H1 (cell line): ENCODE data around the gene MPV17.

ENCODE experiments used
- CEBPB ChIP-seq: IDR thresholded peaks from 2 replicates; pipeline ENCODE4 v1.6.1; 2012; ENCODE audit warnings: low read depth, low read length
- CHD1 ChIP-seq: IDR thresholded peaks from 2 replicates; pipeline ENCODE4 v1.6.1; 2012; ENCODE audit warnings: low read depth, low read length, improper control_type of control experiment
- CHD2 ChIP-seq: IDR thresholded peaks from 2 replicates; pipeline ENCODE4 v1.6.1; 2012; ENCODE audit warnings: low read length, improper control_type of control experiment
- CREB1 ChIP-seq: IDR thresholded peaks from 2 replicates; pipeline ENCODE4 v1.6.1; 2012; ENCODE audit warnings: inconsistent platforms
- CTCF ChIP-seq, 3 experiments: IDR thresholded peaks; 1 replicate in 2 of 3; 2 replicates in 1 of 3; pipeline versions ENCODE4 v1.5.1 to v1.6.1; 2011; ENCODE audit warnings: low read length in 3 of 3, mild to moderate bottlenecking in 3 of 3, inconsistent platforms in 2 of 3, low read depth in 1 of 3, moderate library complexity in 1 of 3; ENCODE audit not compliant: insufficient read depth in 1 of 3; ENCODE audit errors: control extremely low read depth in 1 of 3
- EGR1 ChIP-seq: IDR thresholded peaks from 2 replicates; pipeline ENCODE4 v1.6.1; 2011; ENCODE audit warnings: low read depth, low read length, borderline replicate concordance
- POLR2A ChIP-seq, 2 experiments: IDR thresholded peaks; 1 replicate in 1 of 2; 2 replicates in 1 of 2; pipeline ENCODE4 v1.6.1; 2011; ENCODE audit warnings: low read depth in 2 of 2, low read length in 2 of 2, mild to moderate bottlenecking in 2 of 2; ENCODE audit errors: control extremely low read depth in 1 of 2
- POLR2AphosphoS5 ChIP-seq: IDR thresholded peaks from 2 replicates; pipeline ENCODE4 v1.6.1; 2011; ENCODE audit warnings: low read depth, low read length
- RAD21 ChIP-seq, 2 experiments: IDR thresholded peaks in 1 of 2; conservative IDR thresholded peaks in 1 of 2; 2 replicates each; pipeline ENCODE4 v1.6.1; 2011; ENCODE audit warnings: low read depth in 2 of 2, low read length in 2 of 2, improper control_type of control experiment in 1 of 2, inconsistent platforms in 1 of 2, mild to moderate bottlenecking in 1 of 2, moderate library complexity in 1 of 2
- RFX5 ChIP-seq: IDR thresholded peaks from 2 replicates; pipeline ENCODE4 v1.6.1; 2011; ENCODE audit warnings: low read depth, low read length, improper control_type of control experiment, borderline replicate concordance
- RXRA ChIP-seq: IDR thresholded peaks from 2 replicates; pipeline ENCODE4 v1.6.1; 2011; ENCODE audit warnings: low read depth, mild to moderate bottlenecking, low read length, moderate library complexity; ENCODE audit not compliant: insufficient read depth
- SIX5 ChIP-seq: IDR thresholded peaks from 2 replicates; pipeline ENCODE4 v1.6.1; 2011; ENCODE audit warnings: mild to moderate bottlenecking, low read depth, low read length

- no peak for TF ChIP-seq RXRA
- TF ChIP-seq POLR2AphosphoS5: no peak
- no peak for TF ChIP-seq CEBPB
- no peak for TF ChIP-seq POLR2A (IDR thresholded peaks at IDR 0.05; ENCODE audit: control extremely low read depth in 1 of 2, low read depth in 2 of 2, low read length in 2 of 2)
- no peak for TF ChIP-seq SIX5
- no peak for TF ChIP-seq RAD21 (IDR thresholded peaks at IDR 0.05 in 1 of 2, conservative IDR thresholded peaks at IDR 0.05 in 1 of 2; ENCODE audit: low read depth in 2 of 2, low read length in 2 of 2)
- no peak for TF ChIP-seq CTCF (IDR thresholded peaks at IDR 0.05; ENCODE audit: control extremely low read depth in 1 of 3, insufficient read depth in 1 of 3, low read depth in 1 of 3, low read length in 3 of 3)
- TF ChIP-seq EGR1: no peak
- TF ChIP-seq CHD1: no peak
- no peak for TF ChIP-seq RFX5
- TF ChIP-seq CREB1: no peak
- no peak for TF ChIP-seq CHD2
Observed at GRCh38 chr2:27363933-27364332, 41.0 kb upstream of the MPV17 start.
